PFSK-1 (cell line): ENCODE results near the gene RAPGEF3.

ENCODE experiments used
- FOXP2 ChIP-seq: optimal IDR thresholded peaks from 2 replicates; pipeline ENCODE3; 2011; ENCODE audit warnings: borderline replicate concordance, control low read depth, inconsistent platforms; ENCODE audit not compliant: insufficient read depth; ENCODE audit errors: extremely low read length, extremely low read depth
- POLR2AphosphoS5 ChIP-seq: IDR thresholded peaks from 2 replicates; pipeline ENCODE4 v1.6.1; 2012; ENCODE audit warnings: low read depth, mild to moderate bottlenecking, control low read depth, low read length, moderate library complexity
- SIN3A ChIP-seq: IDR thresholded peaks from 2 replicates; pipeline ENCODE4 v1.6.1; 2012; ENCODE audit warnings: mild to moderate bottlenecking, low read length, moderate library complexity, borderline replicate concordance; ENCODE audit not compliant: insufficient read depth
- TAF1 ChIP-seq: IDR thresholded peaks from 2 replicates; pipeline ENCODE4 v1.6.1; 2012; ENCODE audit warnings: low read length, control low read depth, borderline replicate concordance; ENCODE audit not compliant: insufficient read depth
- TF ChIP-seq, protein P1 (sequence below), 2 experiments: IDR thresholded peaks; 2 replicates each; pipeline versions ENCODE4 v1.6.1 to v1.8.0; 2011 to 2012; ENCODE audit warnings: low read depth in 2 of 2, low read length in 2 of 2, control low read depth in 1 of 2, inconsistent platforms in 1 of 2, mild to moderate bottlenecking in 1 of 2, moderate library complexity in 1 of 2; ENCODE audit not compliant: insufficient read depth in 1 of 2

Gene RAPGEF3

DNA sequence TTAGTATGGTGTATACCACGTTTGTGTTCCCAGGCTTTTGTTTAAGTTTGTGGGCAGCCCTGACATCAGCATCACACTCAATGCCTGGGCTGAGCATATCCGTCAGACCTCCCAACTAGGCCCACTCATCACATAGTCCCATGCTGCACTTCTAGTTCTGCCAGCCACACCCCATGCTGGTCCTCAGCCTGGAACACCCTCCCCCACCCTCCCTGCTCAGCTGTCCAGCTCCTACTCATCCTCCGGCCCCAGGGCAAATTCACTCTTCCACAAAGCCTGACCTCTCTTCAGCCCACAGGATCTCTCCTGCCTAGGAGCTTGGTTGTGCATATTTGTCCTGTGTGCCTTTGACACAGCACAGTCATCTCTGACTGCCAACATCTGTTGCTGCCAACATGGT lies 29.4 kb downstream of the RAPGEF3 start:
- no peak for TF ChIP-seq SIN3A
- no peak for TF ChIP-seq TAF1
- TF ChIP-seq, protein P1, sequence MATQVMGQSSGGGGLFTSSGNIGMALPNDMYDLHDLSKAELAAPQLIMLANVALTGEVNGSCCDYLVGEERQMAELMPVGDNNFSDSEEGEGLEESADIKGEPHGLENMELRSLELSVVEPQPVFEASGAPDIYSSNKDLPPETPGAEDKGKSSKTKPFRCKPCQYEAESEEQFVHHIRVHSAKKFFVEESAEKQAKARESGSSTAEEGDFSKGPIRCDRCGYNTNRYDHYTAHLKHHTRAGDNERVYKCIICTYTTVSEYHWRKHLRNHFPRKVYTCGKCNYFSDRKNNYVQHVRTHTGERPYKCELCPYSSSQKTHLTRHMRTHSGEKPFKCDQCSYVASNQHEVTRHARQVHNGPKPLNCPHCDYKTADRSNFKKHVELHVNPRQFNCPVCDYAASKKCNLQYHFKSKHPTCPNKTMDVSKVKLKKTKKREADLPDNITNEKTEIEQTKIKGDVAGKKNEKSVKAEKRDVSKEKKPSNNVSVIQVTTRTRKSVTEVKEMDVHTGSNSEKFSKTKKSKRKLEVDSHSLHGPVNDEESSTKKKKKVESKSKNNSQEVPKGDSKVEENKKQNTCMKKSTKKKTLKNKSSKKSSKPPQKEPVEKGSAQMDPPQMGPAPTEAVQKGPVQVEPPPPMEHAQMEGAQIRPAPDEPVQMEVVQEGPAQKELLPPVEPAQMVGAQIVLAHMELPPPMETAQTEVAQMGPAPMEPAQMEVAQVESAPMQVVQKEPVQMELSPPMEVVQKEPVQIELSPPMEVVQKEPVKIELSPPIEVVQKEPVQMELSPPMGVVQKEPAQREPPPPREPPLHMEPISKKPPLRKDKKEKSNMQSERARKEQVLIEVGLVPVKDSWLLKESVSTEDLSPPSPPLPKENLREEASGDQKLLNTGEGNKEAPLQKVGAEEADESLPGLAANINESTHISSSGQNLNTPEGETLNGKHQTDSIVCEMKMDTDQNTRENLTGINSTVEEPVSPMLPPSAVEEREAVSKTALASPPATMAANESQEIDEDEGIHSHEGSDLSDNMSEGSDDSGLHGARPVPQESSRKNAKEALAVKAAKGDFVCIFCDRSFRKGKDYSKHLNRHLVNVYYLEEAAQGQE (IDR thresholded peaks at IDR 0.05; ENCODE audit: insufficient read depth in 1 of 2, low read depth in 2 of 2, low read length in 2 of 2): 0 out of 4 replicates have a peak, but pooled peaks of 1 of the 2 experiments have one; percentile 19

DNA sequence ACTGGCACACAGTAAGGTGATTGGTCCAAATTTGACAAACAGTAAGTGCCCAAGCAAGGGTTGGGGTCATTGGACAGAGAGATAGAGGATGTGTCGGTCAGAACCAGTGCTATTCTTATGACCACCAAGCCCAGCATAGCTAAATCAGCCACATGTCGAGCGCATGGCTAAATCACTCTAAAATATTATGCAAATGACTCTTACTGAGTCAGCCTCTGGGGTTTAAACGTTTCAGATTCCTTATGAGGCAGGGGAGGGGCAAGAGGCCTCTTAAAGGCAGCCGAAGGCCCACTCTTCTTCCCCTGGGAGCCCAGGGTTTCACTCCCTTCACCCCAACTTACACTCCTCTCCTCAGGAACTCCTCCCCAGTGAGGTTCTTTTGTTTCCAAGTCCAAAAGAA lies 32.8 kb downstream of the RAPGEF3 start:
- TF ChIP-seq, protein P1 (IDR thresholded peaks at IDR 0.05; ENCODE audit: insufficient read depth in 1 of 2, low read depth in 2 of 2, low read length in 2 of 2): no peak

DNA sequence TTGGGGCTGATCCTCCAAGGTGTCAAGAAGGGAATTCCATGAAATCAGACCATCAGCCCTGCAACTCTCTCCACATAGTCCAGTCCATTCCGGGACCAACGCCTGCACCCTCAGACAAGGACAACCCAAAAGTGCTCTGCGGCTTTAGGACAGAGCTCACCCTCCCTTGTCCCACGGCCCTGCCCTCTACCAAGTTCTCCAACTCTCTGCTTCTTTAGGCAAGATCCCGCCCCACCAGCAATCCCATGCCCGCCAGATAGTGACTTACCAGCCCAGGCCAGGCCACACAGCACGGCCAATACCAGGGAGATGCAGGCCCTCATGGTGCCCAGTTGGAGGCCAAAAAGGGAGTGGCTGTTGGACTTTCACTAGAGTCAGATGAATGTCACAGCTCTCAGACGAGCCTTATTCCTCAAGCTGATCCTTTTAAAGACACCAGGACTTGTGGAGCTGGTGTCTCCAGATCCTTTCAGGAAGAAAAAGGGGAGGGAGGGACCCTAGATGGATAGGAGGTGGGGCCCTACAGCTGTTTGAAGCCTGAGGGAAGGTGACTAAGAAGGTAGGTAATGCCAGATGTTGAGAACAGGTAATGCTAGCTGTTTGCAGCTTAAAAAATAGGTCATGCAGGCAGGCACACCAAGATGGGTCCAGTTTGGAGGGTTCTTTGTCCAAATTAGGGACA lies 33.4 kb downstream of the RAPGEF3 start, which contains the start of gene ENDOU:
Gene ENDOU (minus strand): TSS at position 400 of the 682 bp plus-strand sequence. CDS start 77 bp downstream, at position 323.
- no peak for TF ChIP-seq POLR2AphosphoS5
- TF ChIP-seq FOXP2: no peak
- no peak for TF ChIP-seq TAF1

DNA sequence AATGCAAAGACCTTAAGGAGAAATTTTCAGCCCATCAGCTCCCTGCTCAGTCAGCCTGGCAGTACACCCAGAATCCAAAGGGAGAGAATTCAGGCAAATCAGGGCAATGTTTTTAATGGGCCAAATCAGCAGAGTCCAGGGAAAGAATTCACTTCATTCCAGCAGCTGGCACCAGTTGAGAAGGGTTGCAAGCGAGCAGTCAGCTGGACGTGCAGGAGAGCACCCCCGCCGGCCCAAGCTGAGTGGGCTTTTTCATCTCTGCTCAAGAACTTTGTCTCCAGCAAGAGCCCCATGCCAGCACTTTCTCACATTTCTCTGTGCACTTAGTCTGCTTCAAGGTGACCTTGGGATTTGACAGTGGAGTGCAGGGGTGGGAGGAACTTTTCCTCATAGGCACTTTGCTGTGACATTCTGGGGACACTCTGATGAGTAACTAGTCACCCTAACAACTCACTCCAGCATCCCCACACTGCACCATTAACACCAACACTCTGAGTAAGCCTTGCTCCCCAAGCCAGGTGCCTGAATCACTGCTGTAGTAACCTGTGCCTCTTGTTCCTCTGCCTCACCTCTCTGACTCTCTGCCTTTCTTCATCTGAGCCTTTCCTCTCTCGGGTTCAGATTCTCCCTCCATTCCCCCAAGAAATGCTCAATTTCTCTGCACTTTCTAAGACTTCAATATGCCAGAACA lies 35.6 kb downstream of the RAPGEF3 start:
- TF ChIP-seq FOXP2 (no peak), TAF1 (no peak), SIN3A (no peak), POLR2AphosphoS5 (no peak)
- TF ChIP-seq, protein P1 (IDR thresholded peaks at IDR 0.05; ENCODE audit: insufficient read depth in 1 of 2, low read depth in 2 of 2, low read length in 2 of 2): no peak

DNA sequence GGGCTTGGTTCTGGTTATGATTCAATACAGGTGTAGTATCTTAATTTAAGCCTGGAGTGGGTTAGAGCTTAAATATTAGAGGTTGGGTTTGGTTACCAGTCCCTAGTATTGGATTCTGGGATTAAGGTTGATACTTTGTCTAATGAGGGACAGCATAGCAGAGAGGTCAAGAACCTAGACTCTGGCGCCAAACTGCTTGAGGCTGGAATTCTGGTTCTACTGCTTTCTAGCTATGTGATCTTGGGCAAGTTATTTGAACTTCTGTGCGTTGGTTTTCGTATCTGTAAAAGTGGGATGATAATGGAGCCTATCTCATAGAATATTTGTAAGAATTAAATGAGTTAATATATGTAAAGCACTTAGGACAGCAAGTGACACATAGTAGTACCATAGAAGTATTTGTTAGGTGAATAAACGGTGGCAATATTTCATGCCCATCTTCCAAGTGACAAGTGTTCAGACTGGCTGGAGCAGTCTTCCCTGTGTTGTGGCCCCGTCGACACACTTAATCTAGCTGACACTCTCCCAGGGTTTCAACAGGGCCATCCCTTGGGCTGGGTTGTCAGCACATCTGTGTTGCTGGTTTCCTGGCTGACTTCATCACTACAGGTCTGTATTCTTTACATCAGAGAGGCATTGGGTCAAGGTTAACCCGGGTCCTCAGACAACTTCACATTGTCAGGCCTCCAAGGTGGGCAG lies 36.4 kb downstream of the RAPGEF3 start:
- TF ChIP-seq POLR2AphosphoS5: no peak
- TF ChIP-seq, protein P1 (IDR thresholded peaks at IDR 0.05; ENCODE audit: insufficient read depth in 1 of 2, low read depth in 2 of 2, low read length in 2 of 2): no peak
- TF ChIP-seq SIN3A: no peak
- no peak for TF ChIP-seq FOXP2
- no peak for TF ChIP-seq TAF1
